HG03432 (cell line): ENCODE results near the gene C10orf62.

ENCODE experiments used
- ATAC-seq: cut with Tn5 transposase; IDR thresholded peaks from one replicate; pipeline ENCODE4 v1.9.1; 2021; ENCODE audit warnings: mild to moderate bottlenecking, moderate library complexity; ENCODE audit not compliant: unreplicated experiment

Gene C10orf62

DNA sequence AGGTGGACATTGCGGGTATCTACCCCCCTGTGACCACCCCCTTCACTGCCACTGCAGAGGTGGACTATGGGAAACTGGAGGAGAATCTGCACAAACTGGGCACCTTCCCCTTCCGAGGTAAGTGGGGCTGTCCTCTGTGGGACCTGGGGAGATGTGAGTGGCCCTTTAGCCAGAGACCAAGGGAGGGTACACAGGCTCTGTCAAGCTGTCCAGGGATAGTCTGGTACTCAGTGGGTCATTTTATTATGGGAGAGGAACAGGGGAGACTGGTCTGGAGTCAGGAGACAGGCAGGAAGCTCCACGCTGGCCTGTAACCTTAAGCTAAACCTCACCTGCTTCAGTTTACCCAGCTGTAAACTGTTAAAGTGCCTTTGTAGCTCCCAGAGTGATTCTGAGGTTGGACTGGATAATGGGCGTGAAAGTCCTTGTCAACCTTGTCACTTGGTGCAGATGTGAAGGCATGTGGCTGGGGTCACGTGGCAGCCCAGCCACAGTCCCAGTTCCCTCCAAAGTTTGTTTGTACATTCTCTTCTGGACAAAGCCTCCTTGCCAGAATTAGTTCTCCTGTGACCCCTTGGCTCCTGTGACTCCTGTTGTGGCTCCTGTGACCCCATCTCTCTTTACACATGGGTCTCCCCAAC lies 4.6 kb upstream of the C10orf62 start:
- ATAC-seq: no peak

DNA sequence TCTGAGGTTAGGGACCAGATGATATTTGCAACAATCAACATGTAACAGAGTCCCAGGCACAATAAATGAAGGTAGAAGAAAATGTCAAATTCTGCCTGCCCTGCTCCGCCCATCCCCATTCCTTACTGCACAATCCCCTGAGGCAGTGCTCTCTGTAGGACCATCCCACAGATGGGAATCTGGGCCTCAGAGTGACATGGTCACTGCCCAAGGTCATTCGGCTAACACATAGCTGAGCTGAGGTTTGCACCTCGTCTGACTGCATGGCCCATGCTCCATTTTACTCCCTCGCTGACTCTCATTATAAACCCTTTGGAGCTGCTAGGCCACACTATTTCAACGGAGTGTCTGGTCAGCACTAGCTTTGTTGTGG lies 4.1 kb upstream of the C10orf62 start:
- ATAC-seq: no peak

- ATAC-seq: no peak
Observed at GRCh38 chr10:97587183-97587582, 2.3 kb upstream of the C10orf62 start.

- ATAC-seq: no peak
Observed at GRCh38 chr10:97590082-97590747, 694 bp downstream of the C10orf62 start.

DNA sequence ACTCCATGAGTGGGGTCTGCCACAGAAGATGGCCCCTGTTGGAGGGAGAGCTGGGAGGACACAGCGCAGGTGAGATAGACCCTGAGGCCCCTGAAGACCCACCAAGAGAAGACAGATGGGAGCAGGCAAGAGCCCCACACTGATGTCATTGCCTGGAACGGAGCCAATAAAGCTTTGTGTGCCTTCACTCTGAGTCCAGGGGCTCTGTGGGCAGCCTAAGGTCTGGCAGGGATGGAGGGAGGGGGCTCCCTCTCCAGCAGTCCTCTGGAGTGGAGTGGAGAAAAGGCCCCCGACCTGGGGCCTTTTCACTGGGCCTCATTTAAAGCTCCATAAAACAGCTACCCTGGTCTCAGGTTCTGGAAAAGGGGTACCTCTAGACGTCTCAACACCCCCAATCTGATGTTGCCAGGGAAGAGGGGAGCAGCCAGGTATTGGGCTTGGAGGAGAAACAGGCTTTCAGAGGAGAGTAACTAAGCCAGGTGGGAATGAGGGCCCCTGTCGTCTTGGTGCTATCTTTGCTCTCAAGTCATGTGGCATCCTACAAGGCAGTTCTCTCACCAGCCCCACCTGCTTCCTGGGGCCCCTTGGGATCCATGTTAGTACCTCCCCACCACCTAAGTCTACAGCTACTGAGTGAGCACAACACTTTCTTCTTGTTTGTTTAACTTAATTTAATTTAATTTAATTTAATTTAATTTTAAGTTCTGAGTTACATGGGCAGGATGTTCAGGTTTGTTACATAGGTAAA lies 1.4 kb downstream of the C10orf62 start:
- ATAC-seq: no peak

- no peak for ATAC-seq
Observed at GRCh38 chr10:97593421-97593820, 3.9 kb downstream of the C10orf62 start.

DNA sequence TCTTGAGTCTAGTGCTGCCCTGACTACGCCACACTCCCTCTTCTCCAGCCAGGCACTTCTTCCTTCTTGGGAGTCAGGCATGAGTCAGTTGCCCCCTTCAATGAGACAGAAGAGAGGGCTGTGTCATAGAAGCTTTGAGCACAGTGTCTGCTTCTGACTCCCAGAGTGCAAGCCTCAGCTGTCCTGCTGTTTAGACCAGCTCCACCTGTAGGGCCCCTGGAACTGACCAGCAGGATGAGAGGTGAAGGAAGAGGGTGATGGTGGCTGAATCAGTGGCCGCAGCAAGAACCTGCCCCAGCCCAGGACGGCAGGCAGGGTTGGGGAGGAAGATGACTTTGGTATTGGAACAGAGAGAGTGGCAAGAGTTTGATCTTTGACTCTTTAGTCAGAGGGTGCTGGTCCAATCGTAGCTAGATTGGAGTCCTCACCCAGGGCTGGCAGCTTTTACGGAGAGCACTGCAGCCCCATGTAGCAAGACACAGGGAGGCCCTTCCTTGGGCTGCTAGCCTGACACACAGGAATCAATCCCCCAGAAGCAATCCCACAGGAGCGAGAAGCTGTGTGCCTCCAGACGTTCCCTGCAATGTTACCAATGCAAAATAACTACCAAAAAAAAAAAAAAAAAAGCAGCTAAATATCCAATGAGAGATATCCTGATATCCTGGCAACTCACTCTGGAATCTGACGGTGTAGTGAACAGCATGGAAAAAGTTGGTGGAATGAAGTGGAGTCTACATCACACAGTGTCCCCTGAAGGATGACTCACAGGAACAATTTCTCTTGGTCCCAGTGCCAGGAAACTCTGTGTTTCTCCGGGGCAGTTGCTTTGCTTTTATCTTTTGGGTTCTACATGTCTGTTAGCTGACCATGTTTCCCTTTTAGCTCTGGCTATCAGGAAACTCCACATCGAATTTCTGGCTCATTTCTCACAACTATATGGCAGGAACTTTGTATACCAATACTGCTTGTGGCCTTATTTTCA lies 6.9 kb downstream of the C10orf62 start:
- no peak for ATAC-seq

GRCh38 chr10:97597778-97598177 lies 8.3 kb downstream of the C10orf62 start:
- no peak for ATAC-seq

- ATAC-seq: no peak
Observed at GRCh38 chr10:97598407-97599271, 9.1 kb downstream of the C10orf62 start.

DNA sequence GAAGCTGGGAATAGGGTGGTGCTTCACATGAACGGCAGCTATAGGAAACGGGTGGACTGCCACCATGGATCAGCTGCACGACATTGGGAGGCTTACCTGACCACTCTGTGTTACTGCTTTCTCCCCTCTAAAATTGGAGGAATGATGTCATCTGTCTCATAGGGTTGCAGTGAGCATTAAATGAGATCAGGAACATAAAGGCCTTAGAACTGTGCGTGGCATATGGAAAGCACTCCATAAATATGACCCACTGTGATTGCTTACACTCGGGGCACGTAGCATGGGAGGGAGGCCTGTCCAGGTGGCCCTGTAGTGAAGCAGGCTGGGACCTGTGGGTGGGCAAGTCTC lies 9.7 kb downstream of the C10orf62 start:
- ATAC-seq: no peak

DNA sequence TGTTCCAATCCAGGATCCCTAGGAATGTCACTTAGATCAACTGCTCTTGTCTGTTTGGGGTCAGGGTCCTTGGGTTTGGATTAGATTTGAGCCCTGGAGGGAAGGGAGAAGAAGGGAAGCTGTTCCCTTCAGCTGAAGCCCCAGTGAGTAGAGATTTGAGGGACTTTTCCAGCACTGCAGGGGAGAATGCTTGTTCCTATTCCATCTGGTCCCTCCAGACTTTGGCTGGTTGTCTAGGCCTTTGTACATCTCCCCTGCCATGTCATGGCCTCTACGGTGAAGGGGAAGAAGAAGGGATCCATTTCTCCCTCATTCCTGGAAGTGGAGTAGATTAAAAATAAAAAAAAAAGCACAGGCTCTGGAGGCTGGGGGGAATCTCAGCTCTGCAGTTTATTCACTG lies 11.1 kb downstream of the C10orf62 start:
- ATAC-seq: no peak

DNA sequence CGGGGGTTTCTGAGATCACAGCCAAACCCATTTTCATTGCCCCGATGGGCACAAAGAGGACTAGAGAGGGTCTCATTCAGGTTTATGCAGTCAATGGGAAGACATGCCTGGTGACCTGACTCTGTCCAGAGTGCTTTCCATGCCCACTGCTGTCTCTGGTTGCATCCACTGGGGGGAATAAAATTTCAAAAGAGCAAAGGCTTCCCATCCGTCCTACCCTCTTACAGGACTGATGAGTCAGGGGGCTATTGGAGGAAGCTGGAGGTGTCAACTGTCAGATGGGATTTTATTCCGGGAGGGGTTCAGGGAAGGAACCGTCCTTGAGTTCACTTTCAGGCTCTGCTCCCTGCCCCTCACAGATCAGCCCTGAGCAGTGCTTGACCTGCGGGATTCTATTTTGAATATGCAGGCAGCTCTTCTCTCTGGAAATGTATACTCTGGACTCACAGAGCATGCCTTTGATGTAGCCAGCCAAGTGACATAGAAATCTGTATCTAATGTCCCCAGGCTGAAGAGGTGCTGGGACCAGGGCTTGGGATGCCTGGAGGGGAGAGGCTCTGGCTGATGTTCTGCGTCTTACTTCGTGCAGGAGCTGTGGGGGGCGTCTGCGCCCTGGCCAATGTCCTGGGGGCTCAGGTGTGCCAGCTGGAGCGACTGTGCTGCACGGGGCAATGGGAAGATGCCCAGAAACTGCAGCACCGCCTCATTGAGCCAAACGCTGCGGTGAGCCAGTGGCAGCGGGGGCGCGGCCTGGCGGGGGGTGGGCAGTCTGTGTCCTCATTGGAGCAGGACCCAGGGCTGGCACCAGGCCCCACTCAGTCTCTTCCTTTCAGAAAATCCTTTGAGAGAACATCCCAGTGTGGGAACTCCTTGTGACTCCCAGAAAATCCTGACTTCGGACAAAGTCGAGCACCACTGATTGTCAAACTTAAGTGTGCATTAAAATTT lies 12.0 kb downstream of the C10orf62 start:
- no peak for ATAC-seq

DNA sequence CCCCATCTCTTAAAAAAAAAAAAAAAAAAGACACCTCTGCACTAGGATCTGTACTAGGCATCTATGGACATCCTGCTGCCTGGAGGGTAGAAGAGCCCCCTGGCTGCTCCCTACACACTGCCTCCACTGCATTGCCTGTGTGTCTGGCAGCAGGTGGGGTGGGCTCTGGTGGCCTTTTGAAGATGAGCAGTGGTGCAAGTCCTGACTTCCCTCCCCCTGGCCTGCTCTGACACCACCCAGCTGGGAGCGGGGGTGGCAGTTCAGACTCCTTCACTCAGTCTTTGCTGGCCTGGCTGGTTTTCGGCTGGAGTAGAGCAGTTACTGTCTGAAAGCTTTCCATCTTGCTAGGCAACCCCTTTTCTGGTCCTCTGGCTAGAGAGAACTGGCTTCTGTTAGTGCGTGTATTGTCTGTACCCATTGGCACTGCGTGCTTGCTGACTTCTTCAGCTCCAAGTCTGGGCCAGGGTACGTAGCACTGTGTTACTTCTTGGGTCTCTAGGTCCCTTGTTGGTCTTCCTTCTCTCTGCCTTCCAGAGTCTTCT lies 17.6 kb downstream of the C10orf62 start:
- no peak for ATAC-seq

- no peak for ATAC-seq
Observed at GRCh38 chr10:97608991-97609561, 19.6 kb downstream of the C10orf62 start.

DNA sequence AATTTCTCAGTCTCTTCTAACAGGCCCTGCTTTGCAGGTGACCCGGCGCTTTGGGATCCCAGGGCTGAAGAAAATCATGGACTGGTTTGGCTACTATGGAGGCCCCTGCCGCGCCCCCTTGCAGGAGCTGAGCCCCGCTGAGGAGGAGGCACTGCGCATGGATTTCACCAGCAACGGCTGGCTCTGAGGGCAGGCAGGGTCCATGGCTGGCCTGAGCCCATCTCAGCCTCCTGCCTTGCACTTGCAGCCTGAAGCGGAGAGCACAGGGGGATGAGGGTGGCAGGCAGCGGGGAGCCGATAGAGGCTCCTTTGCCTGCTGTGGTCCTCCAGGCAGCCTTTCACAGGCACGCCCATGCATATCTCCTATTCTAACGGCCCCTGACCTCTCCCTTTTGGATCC lies 22.0 kb downstream of the C10orf62 start:
- ATAC-seq: no peak

- no peak for ATAC-seq
Observed at GRCh38 chr10:97612386-97612785, 22.9 kb downstream of the C10orf62 start.

GRCh38 chr10:97618285-97618684 lies 28.8 kb downstream of the C10orf62 start:
- ATAC-seq: no peak

DNA sequence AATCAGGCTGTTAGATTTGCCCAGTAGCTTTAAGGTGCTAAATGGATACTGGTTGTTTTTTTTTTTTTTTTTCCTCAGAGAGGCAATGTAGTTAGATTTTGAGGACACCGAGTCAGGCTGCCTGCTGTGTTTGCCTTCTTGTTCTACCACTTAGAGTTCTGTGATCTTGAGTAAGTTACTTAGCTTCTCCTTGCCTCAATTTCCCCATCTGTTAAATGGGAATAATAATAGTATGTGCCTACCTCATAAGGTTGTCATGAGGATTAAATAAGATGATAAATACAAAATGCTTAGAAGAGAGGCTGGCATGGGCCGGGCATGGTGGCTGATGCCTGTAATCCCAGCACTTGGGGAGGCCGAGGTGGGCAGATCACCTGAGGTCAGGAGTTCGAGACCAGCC lies 29.2 kb downstream of the C10orf62 start:
- no peak for ATAC-seq
